MCF 10A (cell line): ENCODE data around the gene TEX19. TPM values are rescaled to one million over a fixed set of nuclear protein-coding genes. Genes with fewer than 3 reads are reported as not detected.
"Not testable (repeated sequence)": the region's sequence is repeated elsewhere in the genome, so short reads cannot be mapped to it uniquely, and the experiment has no call there.

Experiments used
- BruUV-seq: library from RNA; stranded (reverse); fragments of 400-500 nt; replicated peaks from 2 replicates; lab custom pipeline; 2021; lab: Mats Ljungman, UMichigan
- CTCF ChIA-PET: fragments of 300-600 bp; sonication (Branson Sonifier 250); formaldehyde crosslinking; extraction: SDS; loops from one replicate; lab custom pipeline; 2021; ENCODE audit warnings: antibody characterized with exemption, inconsistent platforms; lab: Yijun Ruan, JAX
- POLR2A ChIA-PET: fragments of 300-600, 350-650 bp; sonication (Branson Sonifier 250); formaldehyde crosslinking; extraction: SDS; loops from one replicate; lab custom pipeline; 2020; ENCODE audit warnings: antibody characterized with exemption, inconsistent platforms; lab: Yijun Ruan, JAX
- DNase-seq: peaks from one replicate; pipeline ENCODE4 v3.0.0-alpha.2; 2018; ENCODE audit not compliant: unreplicated experiment
- H3K27ac Mint-ChIP-seq: one replicate; pipeline ENCODE4 v1.8.0; 2022; ENCODE audit warnings: mild to moderate bottlenecking, low read depth, mixed read lengths; ENCODE audit not compliant: unreplicated experiment
- H3K27me3 Mint-ChIP-seq: one replicate; pipeline ENCODE4 v1.8.0; 2022; ENCODE audit warnings: mixed read lengths; ENCODE audit not compliant: insufficient read depth, unreplicated experiment
- H3K36me3 Mint-ChIP-seq: one replicate; pipeline ENCODE4 v1.8.0; 2022; ENCODE audit warnings: mild to moderate bottlenecking, moderate library complexity, mixed read lengths; ENCODE audit not compliant: insufficient read depth, unreplicated experiment
- H3K4me1 Mint-ChIP-seq: one replicate; pipeline ENCODE4 v1.8.0; 2022; ENCODE audit warnings: mixed read lengths; ENCODE audit not compliant: insufficient read depth, unreplicated experiment
- H3K4me3 Mint-ChIP-seq: one replicate; pipeline ENCODE4 v1.8.0; 2022; ENCODE audit warnings: mild to moderate bottlenecking, moderate library complexity, mixed read lengths; ENCODE audit not compliant: unreplicated experiment
- H3K9me3 Mint-ChIP-seq: one replicate; pipeline ENCODE4 v1.8.0; 2022; ENCODE audit warnings: mixed read lengths; ENCODE audit not compliant: unreplicated experiment
- intact Hi-C: fragments of 100-400 bp; cut with micrococcal nuclease; formaldehyde crosslinking; loops from 2 replicates; pipeline ENCODE4 v1.14.1; 2022
- total RNA-seq: library from RNA; stranded (reverse); gene quantifications from 2 replicates; pipeline ENCODE4 v1.2.3, GENCODE V29; 2022
- TF ChIP-seq, protein P1 (sequence below): fragments of 200-600 bp; IDR thresholded peaks from one replicate; pipeline ENCODE4 v1.8.0; 2022; ENCODE audit warnings: antibody characterized with exemption, mild to moderate bottlenecking; ENCODE audit not compliant: unreplicated experiment

TEX19 gene
- total RNA-seq, 1 experiment from 2014 or later, result not detected

GRCh38 chr17:82374626-82375331, 15.7 kb downstream of the TEX19 start:
- TF ChIP-seq, protein P1, sequence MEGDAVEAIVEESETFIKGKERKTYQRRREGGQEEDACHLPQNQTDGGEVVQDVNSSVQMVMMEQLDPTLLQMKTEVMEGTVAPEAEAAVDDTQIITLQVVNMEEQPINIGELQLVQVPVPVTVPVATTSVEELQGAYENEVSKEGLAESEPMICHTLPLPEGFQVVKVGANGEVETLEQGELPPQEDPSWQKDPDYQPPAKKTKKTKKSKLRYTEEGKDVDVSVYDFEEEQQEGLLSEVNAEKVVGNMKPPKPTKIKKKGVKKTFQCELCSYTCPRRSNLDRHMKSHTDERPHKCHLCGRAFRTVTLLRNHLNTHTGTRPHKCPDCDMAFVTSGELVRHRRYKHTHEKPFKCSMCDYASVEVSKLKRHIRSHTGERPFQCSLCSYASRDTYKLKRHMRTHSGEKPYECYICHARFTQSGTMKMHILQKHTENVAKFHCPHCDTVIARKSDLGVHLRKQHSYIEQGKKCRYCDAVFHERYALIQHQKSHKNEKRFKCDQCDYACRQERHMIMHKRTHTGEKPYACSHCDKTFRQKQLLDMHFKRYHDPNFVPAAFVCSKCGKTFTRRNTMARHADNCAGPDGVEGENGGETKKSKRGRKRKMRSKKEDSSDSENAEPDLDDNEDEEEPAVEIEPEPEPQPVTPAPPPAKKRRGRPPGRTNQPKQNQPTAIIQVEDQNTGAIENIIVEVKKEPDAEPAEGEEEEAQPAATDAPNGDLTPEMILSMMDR, result no peak
- ChIA-PET CTCF (no interaction called here), POLR2A (no interaction called here)
- Mint-ChIP-seq H3K27me3 (peaks cover 25% of the 10 kb centered on the region), H3K4me3 (no peak overlapping the region), H3K36me3 (no peaks in the 10 kb centered on the region), H3K4me1 (peaks cover 5% of the 10 kb centered on the region), H3K27ac (no peak overlapping the region), H3K9me3 (no peaks in the 10 kb centered on the region)
- intact Hi-C loops, result no loop called here
- DNase-seq, result no peak
- BruUV-seq, result no TSS peak

- CTCF ChIA-PET, result interaction anchor here (0.6 kb wide), 1 partner anchor 30 kb away, joined by 3 read pairs; no protein-coding TSS in a partner anchor
- H3K4me3 Mint-ChIP-seq, result no peak overlapping the region
- H3K9me3 Mint-ChIP-seq, result no peaks in the 10 kb centered on the region
- POLR2A ChIA-PET, result interaction anchor here (0.5 to 0.6 kb wide), 2 partner anchors 158 to 185 kb away, joined by 3 to 6 read pairs; no protein-coding TSS in a partner anchor
- intact Hi-C loops, result no loop called here
- BruUV-seq, result no TSS peak
- H3K27ac Mint-ChIP-seq, result no peak overlapping the region
- H3K27me3 Mint-ChIP-seq, result peaks cover 31% of the 10 kb centered on the region
- peaks cover 5% of the 10 kb centered on the region for H3K4me1 Mint-ChIP-seq
- DNase-seq, result no peak
- TF ChIP-seq, protein P1, result no peak
- no peaks in the 10 kb centered on the region for H3K36me3 Mint-ChIP-seq
Observed at GRCh38 chr17:82375359-82376041, 16.5 kb downstream of the TEX19 start.

DNA sequence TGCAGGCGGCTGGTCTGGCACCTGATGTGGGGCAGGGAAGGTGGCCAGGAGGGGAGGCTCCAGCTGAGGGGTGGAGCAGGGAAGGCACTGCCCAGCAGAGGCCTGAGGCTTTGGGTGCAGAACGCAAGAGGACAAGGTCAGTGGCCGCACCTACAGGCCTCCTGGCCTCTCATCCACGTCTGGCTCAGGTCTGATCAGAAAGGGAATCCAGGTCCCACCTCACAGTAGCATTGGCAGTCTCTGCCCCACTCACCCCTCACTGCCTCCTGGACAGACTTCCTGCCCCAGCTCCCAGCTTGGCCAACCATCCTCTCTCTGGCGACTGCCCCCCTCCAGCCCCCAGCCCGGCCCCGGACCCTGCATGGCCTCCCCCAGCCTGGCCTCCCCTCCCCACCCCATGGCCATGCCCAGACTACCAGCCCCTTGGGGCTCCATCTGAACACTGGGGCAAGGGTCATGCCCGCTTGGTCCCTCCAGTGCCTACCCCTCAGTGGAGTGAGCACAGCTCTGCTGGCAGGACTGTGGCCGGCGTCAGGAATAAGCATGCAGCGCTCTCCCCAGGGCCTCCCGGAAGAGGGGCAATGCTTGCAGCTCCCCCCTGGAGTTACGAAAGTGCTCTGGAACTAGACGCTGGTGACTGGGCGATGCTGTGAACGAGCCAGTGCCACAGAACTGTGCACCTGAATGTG, 17.1 kb downstream of the TEX19 start:
- Mint-ChIP-seq H3K27me3 (peaks cover 30% of the 10 kb centered on the region), H3K36me3 (no peaks in the 10 kb centered on the region), H3K4me3 (no peak overlapping the region), H3K9me3 (no peaks in the 10 kb centered on the region), H3K4me1 (peaks cover 8% of the 10 kb centered on the region), H3K27ac (no peak overlapping the region)
- no peak for DNase-seq
- ChIA-PET CTCF (interaction anchor here (0.6 kb wide), 1 partner anchor 29 kb away, joined by 3 read pairs; no protein-coding TSS in a partner anchor), POLR2A (interaction anchor here (0.5 to 0.6 kb wide), 2 partner anchors 157 to 184 kb away, joined by 3 to 6 read pairs; no protein-coding TSS in a partner anchor)
- intact Hi-C loops, result no loop called here
- no TSS peak for BruUV-seq
- TF ChIP-seq, protein P1, result no peak

DNA sequence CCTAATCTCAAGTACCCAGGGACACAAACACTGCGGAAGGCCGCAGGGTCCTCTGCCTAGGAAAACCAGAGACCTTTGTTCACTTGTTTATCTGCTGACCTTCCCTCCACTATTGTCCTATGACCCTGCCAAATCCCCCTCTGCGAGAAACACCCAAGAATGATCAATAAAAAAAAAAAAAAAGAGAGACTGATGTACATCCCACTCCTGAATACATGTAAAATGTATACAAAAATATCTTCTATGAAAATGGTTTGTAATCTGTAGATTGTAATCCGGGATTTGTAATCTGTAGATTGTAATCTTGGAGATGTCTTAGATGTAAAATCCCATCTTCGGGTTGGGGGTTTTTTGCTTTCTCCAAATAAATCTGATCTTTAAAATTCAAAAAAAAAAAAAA, 18.2 kb downstream of the TEX19 start:
- H3K36me3 Mint-ChIP-seq, H3K9me3 Mint-ChIP-seq, CTCF ChIA-PET, POLR2A ChIA-PET, DNase-seq, H3K4me3 Mint-ChIP-seq, intact Hi-C loops, BruUV-seq, H3K27ac Mint-ChIP-seq: not testable (repeated sequence)
- Mint-ChIP-seq H3K4me1 (peaks cover 11% of the 10 kb centered on the region), H3K27me3 (peaks cover 35% of the 10 kb centered on the region)
